Progenitor cell of endocrine pancreas (in vitro differentiated cells): ENCODE data around the gene C20orf141. TPM values are rescaled to one million over a fixed set of nuclear protein-coding genes. Genes with fewer than 3 reads are reported as not detected.

Source experiments
- DNase-seq: peaks from one replicate; pipeline ENCODE4 v3.0.0; 2021; ENCODE audit warnings: low spot score; ENCODE audit not compliant: unreplicated experiment
- H3K27ac Mint-ChIP-seq: 2 replicates; pipeline ENCODE4 v1.8.0; 2021; ENCODE audit warnings: mild to moderate bottlenecking, moderate library complexity, mixed read lengths
- H3K27me3 Mint-ChIP-seq: 2 replicates; pipeline ENCODE4 v1.8.0; 2021; ENCODE audit warnings: mixed read lengths
- H3K36me3 Mint-ChIP-seq: 2 replicates; pipeline ENCODE4 v1.8.0; 2022; ENCODE audit warnings: mixed read lengths; ENCODE audit not compliant: insufficient read depth
- H3K4me1 Mint-ChIP-seq: 2 replicates; pipeline ENCODE4 v1.8.0; 2021; ENCODE audit warnings: low read depth, mixed read lengths
- H3K4me3 Mint-ChIP-seq: 2 replicates; pipeline ENCODE4 v1.8.0; 2021; ENCODE audit warnings: low read depth, mild to moderate bottlenecking, moderate library complexity, mixed read lengths
- H3K9me3 Mint-ChIP-seq: 2 replicates; pipeline ENCODE4 v1.8.0; 2021; ENCODE audit warnings: low read depth, mixed read lengths
- CTCF ChIP-seq: fragments of 200-600 bp; sonication (generic); IDR thresholded peaks from one replicate; pipeline ENCODE4 v1.5.0; 2021; ENCODE audit warnings: antibody characterized with exemption, mild to moderate bottlenecking; ENCODE audit not compliant: unreplicated experiment
- total RNA-seq: library from RNA; stranded (reverse); gene quantifications from 2 replicates; pipeline ENCODE4 v1.2.1, GENCODE V29; 2021

Gene C20orf141
- total RNA-seq, 1 donor from 2014 or later = not detected

DNA sequence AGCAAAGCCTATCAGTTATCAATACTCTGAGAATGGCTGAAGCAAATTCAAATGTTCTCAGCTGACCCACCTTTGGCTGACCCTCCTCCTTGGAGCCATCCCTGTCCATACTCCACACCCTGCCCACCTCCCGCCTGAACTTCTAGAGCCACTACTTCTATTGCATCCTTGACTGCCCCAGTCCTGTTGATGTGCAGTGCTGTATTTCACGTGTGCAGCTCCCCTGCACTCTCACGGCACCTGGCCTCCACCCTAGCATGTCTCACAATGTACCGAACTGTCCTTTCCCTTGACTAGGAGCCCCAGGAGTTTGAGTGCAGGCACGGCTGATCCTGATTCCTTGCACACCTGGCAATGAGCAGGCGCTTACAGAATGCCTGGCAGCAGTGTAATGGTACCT is 21.3 kb upstream of the C20orf141 start:
- H3K36me3 Mint-ChIP-seq = peaks cover 10% of the 10 kb centered on the region
- DNase-seq = no peak
- H3K9me3 Mint-ChIP-seq = no peaks in the 10 kb centered on the region
- TF ChIP-seq CTCF = no peak
- H3K4me1 Mint-ChIP-seq = no peaks in the 10 kb centered on the region
- H3K27ac Mint-ChIP-seq = no peak overlapping the region
- H3K4me3 Mint-ChIP-seq = no peak overlapping the region
- H3K27me3 Mint-ChIP-seq = peaks cover 19% of the 10 kb centered on the region

GRCh38 chr20:2794202-2794748 is 20.5 kb upstream of the C20orf141 start:
- peaks cover 10% of the 10 kb centered on the region for H3K36me3 Mint-ChIP-seq

DNA sequence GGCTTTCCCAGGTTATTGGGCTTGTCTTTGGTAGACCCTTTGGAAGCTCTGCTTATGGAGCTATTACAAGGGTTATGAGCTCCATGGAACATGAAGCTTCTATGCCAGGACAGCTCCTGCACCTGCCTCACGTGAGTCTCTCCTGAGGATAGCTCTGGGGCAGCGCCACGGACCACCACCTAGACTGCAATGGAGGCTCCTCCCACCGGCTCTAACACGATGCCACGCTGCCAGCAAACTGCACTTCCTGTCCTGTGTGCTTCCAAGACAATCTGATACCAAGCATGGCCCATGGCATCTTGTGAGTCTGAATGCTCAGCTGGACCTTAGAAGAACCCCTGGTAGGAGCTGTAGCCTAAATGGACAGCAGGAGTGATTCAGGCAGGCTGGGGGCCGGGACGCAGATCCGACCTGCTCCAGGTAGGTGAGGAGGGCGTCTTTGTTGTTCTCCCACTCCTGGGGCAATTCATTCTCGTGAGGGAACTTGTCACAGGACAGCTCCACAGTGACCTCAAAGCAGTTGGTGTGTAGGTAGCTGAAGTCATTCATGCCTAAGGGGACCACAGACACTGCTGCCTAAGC is 19.8 kb upstream of the C20orf141 start:
- TF ChIP-seq CTCF = no peak
- H3K36me3 Mint-ChIP-seq = peaks cover 10% of the 10 kb centered on the region
- no peak overlapping the region for H3K4me3 Mint-ChIP-seq
- H3K9me3 Mint-ChIP-seq = no peaks in the 10 kb centered on the region
- H3K27ac Mint-ChIP-seq = no peak overlapping the region
- peaks cover 8% of the 10 kb centered on the region for H3K4me1 Mint-ChIP-seq
- no peak for DNase-seq
- H3K27me3 Mint-ChIP-seq = peaks cover 7% of the 10 kb centered on the region

More at GRCh38 chr20:2794202-2794748, 20.5 kb upstream of the C20orf141 start:
- H3K4me3 Mint-ChIP-seq = no peak overlapping the region
- no peak for TF ChIP-seq CTCF
- peaks cover 11% of the 10 kb centered on the region for H3K27me3 Mint-ChIP-seq
- no peak overlapping the region for H3K27ac Mint-ChIP-seq
- peaks cover 4% of the 10 kb centered on the region for H3K4me1 Mint-ChIP-seq
- H3K9me3 Mint-ChIP-seq = no peaks in the 10 kb centered on the region
- no peak for DNase-seq

DNA sequence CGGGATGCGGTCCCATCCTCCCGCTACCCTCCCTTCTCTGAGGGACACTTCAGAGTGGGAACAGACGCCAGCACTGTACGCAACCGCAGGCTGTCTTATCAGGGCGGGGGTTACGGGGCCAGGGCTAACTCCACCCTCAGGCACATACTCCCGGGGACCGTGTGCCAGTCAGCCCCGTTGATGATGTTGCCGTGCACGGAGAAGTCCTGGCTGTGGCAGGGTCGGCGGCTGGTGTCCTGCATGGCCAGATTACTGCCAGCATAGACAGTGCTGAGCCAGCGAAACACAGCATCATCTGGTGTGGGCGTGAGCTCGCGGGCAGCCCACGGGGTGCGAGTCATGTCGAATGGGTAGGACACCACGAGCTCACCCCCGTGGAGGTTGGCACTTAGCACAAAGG is 19.3 kb upstream of the C20orf141 start:
- no peak for DNase-seq
- no peaks in the 10 kb centered on the region for H3K9me3 Mint-ChIP-seq
- H3K36me3 Mint-ChIP-seq = peaks cover 10% of the 10 kb centered on the region
- no peak for TF ChIP-seq CTCF
- peaks cover 8% of the 10 kb centered on the region for H3K4me1 Mint-ChIP-seq
- H3K27ac Mint-ChIP-seq = no peak overlapping the region
- H3K27me3 Mint-ChIP-seq = peaks cover 4% of the 10 kb centered on the region
- no peak overlapping the region for H3K4me3 Mint-ChIP-seq

- no peak overlapping the region for H3K4me3 Mint-ChIP-seq
- H3K27ac Mint-ChIP-seq = no peak overlapping the region
- H3K36me3 Mint-ChIP-seq = peaks cover 10% of the 10 kb centered on the region
- H3K4me1 Mint-ChIP-seq = peaks cover 12% of the 10 kb centered on the region
- DNase-seq = no peak
- H3K27me3 Mint-ChIP-seq = peaks cover 4% of the 10 kb centered on the region
- TF ChIP-seq CTCF = no peak
- H3K9me3 Mint-ChIP-seq = no peaks in the 10 kb centered on the region
Measured at GRCh38 chr20:2796011-2796660, 18.7 kb upstream of the C20orf141 start.
